Stimulated activated CD8-positive, alpha-beta memory T cell treated with anti-CD3 and anti-CD28 coated beads, Interleukin-12 subunit alpha, Interleukin-12 subunit beta, amount 100 ng/mL, for 4 hours (primary cell): Measurements from ENCODE around the gene CD101.
"Not testable (repeated sequence)": the region's sequence is repeated elsewhere in the genome, so short reads cannot be mapped to it uniquely, and the experiment has no call there.

Experiments
- DNase-seq: peaks from one replicate; pipeline ENCODE4 v3.0.0-alpha.2; 2020; ENCODE audit warnings: low read depth

Gene CD101, protein sequence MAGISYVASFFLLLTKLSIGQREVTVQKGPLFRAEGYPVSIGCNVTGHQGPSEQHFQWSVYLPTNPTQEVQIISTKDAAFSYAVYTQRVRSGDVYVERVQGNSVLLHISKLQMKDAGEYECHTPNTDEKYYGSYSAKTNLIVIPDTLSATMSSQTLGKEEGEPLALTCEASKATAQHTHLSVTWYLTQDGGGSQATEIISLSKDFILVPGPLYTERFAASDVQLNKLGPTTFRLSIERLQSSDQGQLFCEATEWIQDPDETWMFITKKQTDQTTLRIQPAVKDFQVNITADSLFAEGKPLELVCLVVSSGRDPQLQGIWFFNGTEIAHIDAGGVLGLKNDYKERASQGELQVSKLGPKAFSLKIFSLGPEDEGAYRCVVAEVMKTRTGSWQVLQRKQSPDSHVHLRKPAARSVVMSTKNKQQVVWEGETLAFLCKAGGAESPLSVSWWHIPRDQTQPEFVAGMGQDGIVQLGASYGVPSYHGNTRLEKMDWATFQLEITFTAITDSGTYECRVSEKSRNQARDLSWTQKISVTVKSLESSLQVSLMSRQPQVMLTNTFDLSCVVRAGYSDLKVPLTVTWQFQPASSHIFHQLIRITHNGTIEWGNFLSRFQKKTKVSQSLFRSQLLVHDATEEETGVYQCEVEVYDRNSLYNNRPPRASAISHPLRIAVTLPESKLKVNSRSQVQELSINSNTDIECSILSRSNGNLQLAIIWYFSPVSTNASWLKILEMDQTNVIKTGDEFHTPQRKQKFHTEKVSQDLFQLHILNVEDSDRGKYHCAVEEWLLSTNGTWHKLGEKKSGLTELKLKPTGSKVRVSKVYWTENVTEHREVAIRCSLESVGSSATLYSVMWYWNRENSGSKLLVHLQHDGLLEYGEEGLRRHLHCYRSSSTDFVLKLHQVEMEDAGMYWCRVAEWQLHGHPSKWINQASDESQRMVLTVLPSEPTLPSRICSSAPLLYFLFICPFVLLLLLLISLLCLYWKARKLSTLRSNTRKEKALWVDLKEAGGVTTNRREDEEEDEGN

DNA sequence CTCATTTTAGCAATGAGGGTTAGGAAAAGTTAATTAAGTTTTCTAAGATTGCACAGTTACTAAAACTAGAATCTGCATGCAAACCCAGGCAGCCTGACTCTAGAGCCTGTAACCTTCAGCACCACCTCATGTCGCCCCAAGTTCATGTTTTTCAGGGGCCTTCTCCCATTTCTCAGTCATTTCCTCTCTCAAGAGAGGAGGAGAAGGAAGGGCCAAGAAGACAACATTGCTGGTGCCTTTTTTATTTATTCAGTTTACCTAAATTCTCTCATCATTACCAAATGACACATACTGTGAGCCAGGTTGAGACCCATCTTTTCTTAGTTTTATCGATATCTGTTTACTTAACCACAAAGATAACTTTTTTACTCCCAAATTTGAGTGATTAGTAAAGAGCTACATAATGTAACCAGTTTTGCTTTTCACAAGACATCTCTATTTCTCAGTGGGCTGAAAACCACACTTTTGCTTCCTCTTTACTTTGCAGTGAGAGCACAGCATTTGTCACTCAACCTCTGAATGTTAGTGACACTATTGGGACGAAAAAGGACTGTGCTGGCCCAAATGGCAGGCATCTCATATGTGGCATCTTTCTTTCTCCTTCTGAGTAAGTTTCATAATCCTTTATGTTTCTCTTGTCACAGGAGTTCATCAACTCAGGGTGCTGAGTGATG lies at the start of gene CD101:
CD101 (plus strand) TSS at position 507 of the 674 bp plus-strand sequence; CDS start at position 565, 58 bp downstream.
- DNase-seq, result no peak

DNA sequence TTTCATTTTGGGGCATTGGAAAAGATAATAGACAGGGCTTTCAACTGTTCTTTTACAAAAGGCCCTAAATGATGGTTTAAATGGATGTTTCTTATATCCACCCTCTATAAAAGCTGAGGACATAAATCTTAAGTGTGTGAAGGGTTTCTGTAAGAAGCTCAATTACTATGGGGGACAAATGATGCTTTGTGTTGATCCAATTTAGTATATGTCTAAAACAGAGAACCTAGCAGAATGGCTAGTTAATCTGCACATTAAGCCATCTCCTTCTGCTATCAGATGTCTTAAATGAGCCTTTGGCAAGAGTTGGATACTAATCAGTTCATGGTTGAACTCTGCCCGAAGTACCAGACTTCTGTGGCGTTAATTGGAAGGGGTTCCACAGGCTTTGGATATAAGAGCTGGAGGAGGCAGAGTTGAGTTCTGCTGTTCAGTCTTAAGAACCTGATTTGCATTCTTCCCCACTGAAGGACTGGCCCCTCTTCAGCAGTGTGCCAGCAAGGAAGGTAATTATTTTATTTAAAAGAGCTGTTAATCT lies 48.8 kb upstream of the CD101 start:
- no peak for DNase-seq

DNA sequence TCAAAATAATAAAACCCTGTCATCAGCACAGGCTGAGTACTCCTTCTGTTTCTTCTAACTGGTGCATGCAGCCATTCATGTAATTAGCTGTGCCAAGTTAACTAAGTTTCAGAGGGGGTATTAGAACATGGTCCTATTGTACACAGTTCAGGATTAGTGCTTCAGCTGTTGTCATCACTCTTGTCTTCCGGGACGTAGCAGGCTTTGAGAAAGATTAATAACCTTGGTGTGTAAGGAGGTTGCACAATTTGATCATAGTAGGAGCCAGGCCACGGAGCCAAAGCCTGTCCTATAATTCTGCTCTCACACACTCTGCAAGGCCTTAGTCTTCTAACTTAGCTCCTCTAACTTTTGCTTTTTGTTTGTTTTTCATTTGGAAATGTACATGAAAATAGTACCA lies 47.1 kb upstream of the CD101 start:
- DNase-seq, result no peak

DNA sequence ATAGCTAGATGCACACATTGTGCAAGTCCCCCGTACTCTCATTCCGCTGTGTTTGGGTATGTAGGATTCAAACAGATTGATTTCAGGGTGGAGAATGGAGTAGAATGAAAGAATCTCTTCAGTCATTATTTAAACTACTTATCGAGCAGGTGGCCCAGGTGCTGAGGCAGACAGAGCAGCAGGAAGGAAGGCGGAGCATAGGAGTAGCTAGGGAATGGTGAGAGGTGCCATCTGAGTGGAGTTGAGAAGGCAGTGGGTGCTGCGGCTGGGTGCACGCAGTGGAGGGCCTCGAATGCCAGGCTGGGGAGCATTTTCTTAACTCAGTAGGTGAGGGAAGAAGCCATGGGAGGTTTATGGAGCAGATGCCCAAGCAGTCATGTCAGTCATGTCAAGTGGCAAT lies 45.2 kb upstream of the CD101 start:
- DNase-seq, result no peak

DNA sequence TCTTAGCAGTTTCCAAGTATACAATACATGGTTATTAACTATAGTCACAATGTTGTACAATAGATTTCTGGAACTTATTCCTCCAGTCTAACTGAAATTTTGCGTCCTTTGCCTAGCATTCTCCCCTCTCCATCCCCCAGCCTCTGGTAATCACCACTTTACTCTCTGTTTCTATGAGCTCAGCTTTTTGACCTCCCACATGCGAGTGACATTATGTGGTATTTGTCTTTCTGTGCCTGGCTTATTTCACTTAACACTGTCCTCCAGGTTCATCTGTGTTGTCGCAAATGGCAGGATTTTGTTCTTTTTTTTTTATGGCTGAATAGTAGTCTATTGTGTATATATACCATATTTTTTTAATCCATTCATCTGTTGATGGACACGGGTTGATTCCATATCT lies 43.9 kb upstream of the CD101 start:
- no peak for DNase-seq

DNA sequence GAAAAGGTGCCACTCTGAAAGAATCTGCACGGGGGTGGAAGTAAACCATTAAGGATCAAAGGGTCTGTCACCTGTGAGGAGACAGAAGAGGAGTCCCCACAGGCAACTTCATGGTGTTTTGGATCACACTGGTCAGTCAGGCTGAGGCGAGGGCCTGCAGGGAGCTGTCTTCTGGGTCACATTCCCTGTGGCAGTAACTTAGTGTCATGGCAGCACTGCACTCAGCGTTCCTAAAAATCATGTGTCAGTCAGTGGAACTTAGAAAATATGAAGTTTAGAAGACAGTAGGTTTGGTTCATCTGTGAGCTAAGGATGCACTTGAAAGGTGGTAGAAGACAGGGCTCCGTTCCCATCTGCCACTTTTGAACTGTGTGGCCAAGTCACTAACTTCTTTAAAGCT lies 43.5 kb upstream of the CD101 start:
- DNase-seq, result no peak

DNA sequence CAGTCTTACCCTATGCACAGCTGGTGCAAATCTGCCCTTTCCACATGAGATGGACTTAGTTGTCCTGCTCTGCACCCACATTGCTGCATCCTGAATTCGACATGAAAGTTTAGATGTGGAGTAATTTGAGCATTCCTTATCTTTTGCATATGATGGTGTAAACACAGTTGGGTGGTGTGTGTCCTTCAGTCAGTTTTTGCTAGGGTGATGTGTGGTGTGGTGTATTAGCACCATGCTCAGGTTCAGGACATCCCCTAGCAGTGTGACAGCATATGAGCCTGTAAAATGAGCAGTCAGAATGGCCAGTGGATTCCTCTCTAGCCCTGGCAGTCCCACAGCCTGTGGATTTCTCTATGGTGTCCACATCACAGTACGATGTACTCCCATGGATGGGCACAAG lies 42.6 kb upstream of the CD101 start:
- DNase-seq, result no peak

DNA sequence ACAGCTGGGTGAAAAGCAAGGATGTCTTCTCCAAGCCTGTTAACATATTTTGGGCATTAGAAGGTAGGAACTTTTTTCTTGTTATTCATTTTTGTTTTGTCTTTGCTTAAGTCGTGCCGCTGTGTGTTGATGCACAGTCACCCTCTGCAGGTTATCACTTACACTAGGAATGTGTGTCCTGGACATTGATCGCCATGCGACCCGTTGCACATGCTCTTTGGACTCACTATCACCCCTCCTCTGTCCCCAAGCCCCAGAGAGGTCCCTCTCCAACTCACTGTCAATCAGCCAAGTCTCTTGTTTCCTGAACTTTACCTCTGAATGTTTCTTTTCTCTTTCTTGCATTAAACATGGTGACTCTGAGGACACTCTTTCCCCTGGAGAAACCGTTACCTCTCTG lies 40.0 kb upstream of the CD101 start:
- no peak for DNase-seq

DNA sequence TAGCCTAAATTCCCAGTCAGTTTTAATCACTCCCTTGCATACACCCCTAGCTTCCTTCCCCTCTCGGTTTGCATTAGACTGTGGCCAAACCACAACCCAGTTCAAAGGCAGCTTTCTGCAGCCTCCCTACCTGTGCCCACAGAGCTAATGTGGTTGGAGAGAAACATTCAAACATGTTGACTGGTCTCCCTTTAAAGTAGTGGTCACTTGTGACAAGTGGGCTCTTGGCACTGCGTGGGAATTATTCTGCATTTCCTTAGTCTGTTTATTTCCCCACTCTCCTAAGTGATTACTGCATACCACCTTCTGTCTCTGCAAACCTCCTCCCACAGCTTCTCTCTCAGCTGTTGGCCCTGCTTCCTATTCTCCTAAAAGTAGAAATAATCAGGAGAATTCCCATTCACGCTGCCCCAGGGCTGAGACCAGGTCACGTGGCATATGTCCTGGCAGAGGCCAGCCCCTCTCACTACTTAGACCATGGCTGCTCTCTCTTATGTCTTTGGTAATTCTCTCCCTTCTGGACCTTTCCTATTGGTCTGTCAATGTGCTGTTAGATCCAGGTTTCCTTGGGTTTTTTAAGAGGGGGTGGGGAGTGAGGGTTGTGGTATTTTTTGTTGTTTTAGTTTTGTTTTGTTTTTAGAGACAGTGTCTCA lies 38.4 kb upstream of the CD101 start:
- no peak for DNase-seq

DNA sequence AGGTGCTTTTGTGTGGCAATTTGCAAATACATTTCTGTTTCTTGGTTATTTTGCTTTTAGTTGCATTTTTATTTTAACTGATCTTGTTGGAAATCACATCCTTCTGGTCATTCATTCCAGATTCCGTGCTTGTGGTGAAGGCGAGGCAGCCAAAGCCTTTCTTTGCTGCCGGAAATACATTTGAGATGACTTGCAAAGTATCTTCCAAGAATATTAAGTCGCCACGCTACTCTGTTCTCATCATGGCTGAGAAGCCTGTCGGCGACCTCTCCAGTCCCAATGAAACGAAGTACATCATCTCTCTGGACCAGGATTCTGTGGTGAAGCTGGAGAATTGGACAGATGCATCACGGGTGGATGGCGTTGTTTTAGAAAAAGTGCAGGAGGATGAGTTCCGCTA lies 34.8 kb upstream of the CD101 start:
- no peak for DNase-seq

DNA sequence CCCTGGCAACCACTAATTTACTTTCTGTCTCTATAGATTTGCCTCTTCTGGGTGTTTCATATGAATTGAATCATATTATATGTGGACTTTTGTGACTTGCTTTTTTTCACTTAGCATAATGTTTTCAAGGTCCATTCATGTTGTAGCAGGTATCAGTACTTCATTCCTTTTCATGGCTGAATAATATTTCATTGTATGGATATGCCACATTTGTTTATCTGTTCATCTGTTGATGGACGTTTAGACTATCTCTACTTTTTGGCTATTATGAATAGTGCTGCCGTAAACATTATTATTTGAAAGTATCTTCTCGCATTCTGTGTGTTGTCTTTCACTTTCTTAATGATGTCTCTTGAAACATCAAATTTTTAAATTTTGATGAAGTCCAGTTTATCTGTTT lies 32.8 kb upstream of the CD101 start:
- DNase-seq, result no peak

DNA sequence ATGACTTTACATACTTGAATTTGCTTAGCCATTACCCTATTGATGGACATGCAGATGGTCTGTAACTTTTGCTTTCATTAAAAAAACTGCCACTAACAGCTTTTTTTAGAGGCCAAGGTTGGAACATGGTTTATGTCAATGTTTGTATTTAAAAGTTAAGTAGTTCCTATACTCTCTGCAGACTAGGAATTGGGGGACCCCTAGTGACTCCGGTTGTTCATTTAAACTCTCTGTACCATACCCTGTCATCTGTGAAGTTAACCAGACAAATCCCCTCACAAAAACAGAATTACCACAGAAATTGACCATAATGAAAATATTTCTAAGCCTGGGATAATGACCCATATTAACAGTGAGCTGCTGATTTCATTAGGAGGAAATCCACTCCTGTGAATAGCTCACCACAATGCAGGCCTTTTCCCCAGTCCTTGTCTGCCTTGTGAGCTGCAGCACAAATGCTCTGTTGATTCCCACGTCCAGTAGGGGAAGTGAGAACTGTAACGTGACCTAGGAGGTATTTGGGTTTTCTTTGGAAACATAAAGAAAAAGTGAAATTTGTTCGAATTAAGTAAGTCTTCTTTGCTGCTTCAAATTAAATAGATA lies 30.2 kb upstream of the CD101 start:
- no peak for DNase-seq

DNA sequence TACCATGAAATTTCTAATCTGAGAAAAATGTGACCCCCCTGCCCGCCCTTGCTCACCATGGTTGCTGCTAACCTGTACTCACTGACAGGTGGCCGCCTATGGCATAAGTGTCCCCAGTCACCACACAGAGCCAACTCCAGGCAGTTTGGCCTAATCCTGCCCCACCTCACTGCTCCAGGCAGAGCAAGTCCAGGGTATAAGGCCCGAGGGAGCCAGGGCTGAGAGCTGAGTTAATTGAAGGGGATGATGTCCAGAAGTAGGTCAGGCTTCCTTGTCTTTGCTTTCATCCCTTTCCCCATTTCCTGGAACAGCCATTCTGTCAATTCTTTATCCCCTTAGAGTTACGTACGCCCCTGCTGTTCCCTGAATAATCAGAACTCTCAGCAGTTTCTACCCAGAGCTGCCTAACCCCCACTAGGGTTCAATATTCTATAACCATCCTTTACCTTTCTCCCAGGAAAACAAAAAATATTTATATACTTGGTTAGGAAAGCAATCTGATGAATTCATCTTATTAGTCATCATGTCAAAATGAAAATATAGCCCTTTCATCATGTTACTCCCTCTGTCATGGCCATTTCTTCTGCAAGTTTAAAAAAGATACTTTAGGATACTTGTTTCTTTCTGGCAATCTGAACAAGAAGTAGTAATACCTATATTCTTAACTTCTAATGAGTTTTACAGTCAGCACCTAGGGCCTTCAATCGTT lies 29.4 kb upstream of the CD101 start:
- no peak for DNase-seq

DNA sequence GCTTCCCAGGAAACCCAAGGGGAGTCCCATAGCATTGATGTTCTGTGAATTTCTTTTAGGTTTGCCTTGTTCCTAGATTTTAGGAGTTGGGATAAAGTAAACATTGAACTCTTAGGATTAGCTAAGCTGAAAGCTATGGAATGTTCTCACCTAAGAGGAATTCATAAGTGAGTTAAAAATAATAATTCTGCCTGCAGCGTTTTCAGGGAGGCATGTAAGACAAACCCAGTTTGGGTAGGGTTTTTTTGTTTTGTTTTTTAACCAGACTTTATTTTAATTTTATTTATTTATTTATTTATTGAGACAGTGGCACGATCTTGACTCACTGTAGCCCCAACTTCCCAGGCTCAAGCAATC lies 28.9 kb upstream of the CD101 start:
- DNase-seq, result no peak

DNA sequence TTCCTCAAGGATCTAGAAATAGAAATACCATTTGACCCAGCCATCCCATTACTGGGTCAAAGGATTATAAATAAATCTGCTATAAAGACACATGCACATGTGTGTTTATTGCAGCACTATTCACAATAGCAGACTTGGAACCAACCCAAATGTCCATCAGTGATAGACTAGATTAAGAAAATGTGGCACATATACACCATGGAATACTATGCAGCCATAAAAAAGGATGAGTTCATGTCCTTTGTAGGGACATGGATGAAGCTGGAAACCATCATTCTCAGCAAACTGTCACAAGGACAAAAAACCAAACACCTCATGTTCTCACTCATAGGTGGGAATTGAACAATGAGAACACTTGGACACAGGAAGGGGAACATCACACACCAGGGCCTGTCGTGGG lies 21.3 kb upstream of the CD101 start:
- not testable (repeated sequence) for DNase-seq

DNA sequence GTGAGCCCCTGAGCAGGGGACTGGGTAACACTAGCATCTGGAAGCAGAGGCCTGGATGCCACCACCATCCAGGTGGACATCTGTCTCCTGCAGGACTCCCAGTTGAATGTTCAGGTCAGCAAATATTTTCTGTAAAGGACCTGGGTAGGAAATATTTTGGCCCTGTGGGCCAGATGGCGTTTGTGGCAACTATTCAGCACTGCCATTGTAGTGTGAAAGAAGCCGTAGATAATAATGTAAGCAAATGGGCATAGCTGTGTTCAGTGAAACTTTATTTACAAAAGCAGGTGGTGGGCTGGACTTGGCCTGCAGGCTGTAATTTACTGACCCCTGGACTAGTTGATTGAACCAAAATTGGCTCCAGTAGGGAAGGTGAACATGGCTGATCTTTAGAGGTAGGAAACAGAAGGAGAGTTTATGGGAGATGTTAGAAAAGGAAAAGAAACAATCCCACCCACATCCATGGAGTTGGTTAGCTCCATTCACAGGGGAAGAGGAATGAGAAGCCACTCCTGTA lies 20.0 kb upstream of the CD101 start:
- DNase-seq, result no peak

DNA sequence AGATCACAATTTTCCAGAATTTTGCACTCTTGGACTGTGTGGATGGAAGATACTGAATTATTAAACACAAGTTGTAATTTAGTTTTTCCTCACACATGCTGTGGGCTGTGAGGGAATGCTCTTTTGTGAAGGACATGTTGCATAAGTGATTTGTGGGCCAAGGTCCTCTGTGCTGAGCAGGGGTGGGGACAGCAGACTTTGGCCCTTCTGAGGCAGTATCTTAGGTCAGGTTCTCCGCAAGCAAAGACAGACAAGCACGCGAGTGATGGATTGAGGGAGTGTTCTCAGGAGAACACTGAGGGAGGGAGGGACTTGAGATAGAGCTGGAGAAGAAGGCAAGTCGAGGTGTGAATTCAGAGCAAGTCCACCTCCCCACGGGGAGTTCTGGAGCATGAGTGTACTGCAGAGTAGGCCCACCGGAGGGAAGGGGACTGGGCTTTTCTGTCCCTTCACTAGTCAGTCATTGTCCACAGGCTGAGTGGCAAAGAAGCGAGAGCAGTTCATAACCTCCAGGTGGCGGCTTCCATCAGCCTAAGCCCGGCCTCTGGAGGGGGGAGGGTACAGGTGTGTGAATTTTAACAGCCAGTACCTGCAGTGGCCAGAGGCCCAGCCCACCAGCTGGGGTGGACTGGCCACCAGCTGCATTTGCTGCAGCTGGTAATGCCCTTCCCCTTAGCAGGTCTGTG lies 19.1 kb upstream of the CD101 start:
- no peak for DNase-seq

DNA sequence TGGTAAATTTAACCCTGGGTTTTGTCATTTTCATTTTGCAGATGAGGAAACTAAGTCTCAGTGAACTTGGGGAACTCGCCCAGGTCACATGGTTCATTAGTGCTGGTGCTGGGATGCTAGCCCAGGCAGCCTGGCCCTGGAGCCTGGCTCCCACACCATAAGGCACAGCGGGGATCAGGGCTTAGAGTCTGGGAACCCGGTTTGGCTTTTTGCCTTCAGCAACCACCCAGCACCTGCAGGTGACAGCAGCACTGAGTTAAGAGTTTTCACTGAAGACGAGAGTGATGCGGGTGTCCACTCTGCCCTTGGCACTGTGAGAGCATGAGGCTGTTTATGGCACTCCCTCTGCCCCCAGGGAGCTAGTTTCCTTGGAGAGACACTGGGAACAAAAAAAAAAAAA lies 18.4 kb upstream of the CD101 start:
- DNase-seq, result no peak

DNA sequence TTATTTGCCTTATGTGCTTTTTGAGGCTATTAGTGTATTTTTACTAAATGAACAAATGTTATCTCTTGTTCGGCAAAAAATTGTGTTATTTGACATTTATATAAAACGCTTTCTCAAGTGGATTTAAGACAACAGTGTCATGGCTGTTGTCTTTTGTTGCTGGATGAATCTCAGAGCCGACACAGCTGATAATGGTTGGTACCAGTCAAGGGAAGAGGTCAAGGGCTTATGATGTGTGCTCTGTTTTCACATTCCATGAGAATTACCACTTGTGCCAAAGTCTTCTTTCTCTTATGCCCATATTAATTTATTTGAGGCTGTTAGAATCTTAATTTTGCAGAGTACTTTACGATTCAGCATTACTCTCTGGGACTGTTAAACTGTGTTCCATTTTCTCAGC lies 17.9 kb upstream of the CD101 start:
- no peak for DNase-seq
